Measurements from ENCODE around the gene CYB561A3. TPM values are rescaled to one million over a fixed set of nuclear protein-coding genes. Genes with fewer than 3 reads are reported as not detected.

Gene CYB561A3
- total RNA-seq, 1 experiment from 2014 or later = 21.7 TPM

DNA sequence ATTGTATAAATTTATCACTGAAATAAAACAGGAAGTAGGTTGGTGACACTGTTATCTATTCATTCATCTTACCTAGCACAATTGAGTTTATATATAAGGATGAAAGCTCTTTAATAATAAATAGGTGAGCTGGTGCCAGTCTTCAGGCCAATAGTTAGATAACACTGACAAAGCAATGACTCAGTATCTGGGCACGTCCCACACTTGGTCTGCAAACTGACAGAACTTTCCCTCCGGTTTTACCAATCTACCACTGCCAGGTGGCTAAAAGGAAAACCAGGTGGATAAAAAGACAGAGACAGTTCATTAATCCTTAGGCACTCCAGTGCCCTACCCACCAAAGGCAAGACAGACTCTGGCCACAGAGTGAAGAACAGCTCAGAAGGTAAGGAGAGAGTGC is 46.4 kb downstream of the CYB561A3 start:
- no peaks in the 10 kb centered on the region for H4K20me1 ChIP-seq (ENCODE audit: control insufficient read depth, insufficient read depth, insufficient read length)
- H3K79me2 ChIP-seq (ENCODE audit: insufficient read depth, low read length) = no peaks in the 10 kb centered on the region
- H4K5ac ChIP-seq (ENCODE audit: insufficient read length, low read depth, low read length) = no peak overlapping the region
- no peak overlapping the region for H2AFZ ChIP-seq (ENCODE audit: low read length)
- no peaks in the 10 kb centered on the region for H3K27me3 Mint-ChIP-seq (ENCODE audit: low read depth)
- H3K23me2 ChIP-seq (ENCODE audit: insufficient read length, low read depth, low read length, poor library complexity, severe bottlenecking) = no peaks in the 10 kb centered on the region
- H2BK5ac ChIP-seq (ENCODE audit: insufficient read length, low read length) = no peak overlapping the region
- H3K9ac ChIP-seq (ENCODE audit: extremely low read depth, insufficient read length, low read length) = no peak overlapping the region
- no peak for DNase-seq
- no peak overlapping the region for H2BK12ac ChIP-seq (ENCODE audit: insufficient read length, low read depth, low read length)
- no peak overlapping the region for H4K8ac ChIP-seq (replicated peaks; ENCODE audit: insufficient read length, low read depth, low read length)
- no peaks in the 10 kb centered on the region for H3K4me1 Mint-ChIP-seq
- H3K23ac ChIP-seq (ENCODE audit: insufficient read length, low read depth, low read length) = no peak overlapping the region
- H3K27ac ChIP-seq (ENCODE audit: insufficient read length, low read depth, low read length) = no peak overlapping the region
- no peak overlapping the region for H3K4me3 Mint-ChIP-seq
- no peak overlapping the region for H4K91ac ChIP-seq (ENCODE audit: insufficient read length, low read depth, low read length)
- no peaks in the 10 kb centered on the region for H3K79me1 ChIP-seq (ENCODE audit: insufficient read depth, low read depth, low read length, poor library complexity, severe bottlenecking)
- no peaks in the 10 kb centered on the region for H3K27me3 ChIP-seq (ENCODE audit: insufficient read depth, low read length)
- H3K27ac Mint-ChIP-seq = no peak overlapping the region; a peak in 1 of 7 replicates
- no peak overlapping the region for H3K4me2 ChIP-seq (ENCODE audit: insufficient read depth, insufficient read length, low read length)
- no peak overlapping the region for H3T11ph ChIP-seq (ENCODE audit: low read length)
- no peak overlapping the region for H3K4ac ChIP-seq (ENCODE audit: low read depth, low read length)
- no peaks in the 10 kb centered on the region for H3K9me3 ChIP-seq (ENCODE audit: control insufficient read depth, low read depth, low read length)
- no peaks in the 10 kb centered on the region for H3K9me3 Mint-ChIP-seq
- peaks cover 40 to 73% (median 70%) of the 10 kb centered on the region in 3 experiments; a peak in 6 of 7 replicates for H3K36me3 Mint-ChIP-seq (ENCODE audit: insufficient read depth in 1 of 3, low read depth in 3 of 3)
- no CpG with 5 or more reads among the region's 2 CpGs for WGBS (ENCODE audit: extremely low coverage, insufficient read length, low lambda C conversion rate)
- no peaks in the 10 kb centered on the region for H3K4me1 ChIP-seq (ENCODE audit: insufficient read depth, low read length)
- no peak overlapping the region for H3K56ac ChIP-seq (ENCODE audit: insufficient read length, low read depth, low read length)
- H2BK15ac ChIP-seq (ENCODE audit: low read depth, low read length) = no peak overlapping the region
- no peak overlapping the region for H3K18ac ChIP-seq (ENCODE audit: insufficient read length, low read depth, low read length)
- TF ChIP-seq, protein P1, sequence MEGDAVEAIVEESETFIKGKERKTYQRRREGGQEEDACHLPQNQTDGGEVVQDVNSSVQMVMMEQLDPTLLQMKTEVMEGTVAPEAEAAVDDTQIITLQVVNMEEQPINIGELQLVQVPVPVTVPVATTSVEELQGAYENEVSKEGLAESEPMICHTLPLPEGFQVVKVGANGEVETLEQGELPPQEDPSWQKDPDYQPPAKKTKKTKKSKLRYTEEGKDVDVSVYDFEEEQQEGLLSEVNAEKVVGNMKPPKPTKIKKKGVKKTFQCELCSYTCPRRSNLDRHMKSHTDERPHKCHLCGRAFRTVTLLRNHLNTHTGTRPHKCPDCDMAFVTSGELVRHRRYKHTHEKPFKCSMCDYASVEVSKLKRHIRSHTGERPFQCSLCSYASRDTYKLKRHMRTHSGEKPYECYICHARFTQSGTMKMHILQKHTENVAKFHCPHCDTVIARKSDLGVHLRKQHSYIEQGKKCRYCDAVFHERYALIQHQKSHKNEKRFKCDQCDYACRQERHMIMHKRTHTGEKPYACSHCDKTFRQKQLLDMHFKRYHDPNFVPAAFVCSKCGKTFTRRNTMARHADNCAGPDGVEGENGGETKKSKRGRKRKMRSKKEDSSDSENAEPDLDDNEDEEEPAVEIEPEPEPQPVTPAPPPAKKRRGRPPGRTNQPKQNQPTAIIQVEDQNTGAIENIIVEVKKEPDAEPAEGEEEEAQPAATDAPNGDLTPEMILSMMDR (conservative IDR thresholded peaks at IDR 0.05) = no peak
- H2AK5ac ChIP-seq (ENCODE audit: insufficient read length, low read length) = no peak overlapping the region
- no peak overlapping the region for H3K14ac ChIP-seq (ENCODE audit: insufficient read depth, low read length)
- no peak overlapping the region for H2BK120ac ChIP-seq (ENCODE audit: low read depth, low read length, poor library complexity, severe bottlenecking)
- H2BK20ac ChIP-seq (ENCODE audit: low read depth, low read length, poor library complexity, severe bottlenecking) = no peak overlapping the region
